GM04503 (cell line): Measurements from ENCODE around the gene VPS39.

Source experiments
- DNase-seq: peaks from one replicate; pipeline ENCODE4 v3.0.0-alpha.2; 2012; ENCODE audit warnings: low read depth

Gene VPS39

GRCh38 chr15:42145546-42146455 lies 62.3 kb downstream of the VPS39 start:
- DNase-seq: no peak

- no peak for DNase-seq
Measured at GRCh38 chr15:42144841-42145375, 63.2 kb downstream of the VPS39 start.

GRCh38 chr15:42143866-42144625 lies 64.1 kb downstream of the VPS39 start:
- no peak for DNase-seq

GRCh38 chr15:42143356-42143755 lies 64.7 kb downstream of the VPS39 start:
- no peak for DNase-seq

- DNase-seq: no peak
Measured at GRCh38 chr15:42141795-42142667, 66.1 kb downstream of the VPS39 start.

GRCh38 chr15:42141246-42141645 lies 66.9 kb downstream of the VPS39 start:
- DNase-seq: no peak

- DNase-seq: no peak
Measured at GRCh38 chr15:42140383-42141070, 67.6 kb downstream of the VPS39 start.

- DNase-seq: no peak
Measured at GRCh38 chr15:42139596-42139995, 68.5 kb downstream of the VPS39 start.

- DNase-seq: no peak
Measured at GRCh38 chr15:42138968-42139386, 69.1 kb downstream of the VPS39 start.

- DNase-seq: no peak
Measured at GRCh38 chr15:42138411-42138810, 69.7 kb downstream of the VPS39 start.

GRCh38 chr15:42137461-42138261 lies 70.4 kb downstream of the VPS39 start:
- no peak for DNase-seq

- no peak for DNase-seq
Measured at GRCh38 chr15:42136513-42136912, 71.6 kb downstream of the VPS39 start.

- DNase-seq: no peak
Measured at GRCh38 chr15:42135351-42135750, 72.8 kb downstream of the VPS39 start.

GRCh38 chr15:42134617-42135245 lies 73.4 kb downstream of the VPS39 start:
- DNase-seq: no peak

- no peak for DNase-seq
Measured at GRCh38 chr15:42133886-42134502, 74.1 kb downstream of the VPS39 start.

- no peak for DNase-seq
Measured at GRCh38 chr15:42133356-42133755, 74.7 kb downstream of the VPS39 start.

GRCh38 chr15:42131826-42132806 lies 76.0 kb downstream of the VPS39 start:
- DNase-seq: no peak

- DNase-seq: no peak
Measured at GRCh38 chr15:42131006-42131405, 77.1 kb downstream of the VPS39 start.
